NCI-H2196 (cell line): ENCODE measurements around the gene KRT14.
"Not testable (repeated sequence)": the region's sequence is repeated elsewhere in the genome, so short reads cannot be mapped to it uniquely, and the experiment has no call there.

Source experiments
- DNase-seq: peaks from one replicate; lab custom pipeline; 2025; ENCODE audit not compliant: unreplicated experiment; lab: John Stamatoyannopoulos, UW

The KRT14 gene

DNA sequence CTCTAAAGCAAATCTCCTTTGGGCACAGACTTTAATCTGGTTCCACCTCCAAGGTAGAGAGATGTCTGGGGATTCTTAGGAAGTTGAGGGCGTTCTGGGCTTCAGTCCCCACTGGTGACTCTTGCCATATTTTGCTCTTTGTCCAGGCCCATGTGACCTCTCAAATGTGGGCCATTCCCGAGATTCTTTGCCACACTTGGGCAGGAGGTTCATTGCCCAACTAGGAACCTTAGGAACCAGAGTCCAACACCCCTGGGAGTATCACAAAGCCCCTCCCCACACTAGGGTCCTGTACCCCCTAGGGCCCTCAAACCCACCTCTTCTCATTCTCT is 6.5 kb downstream of the KRT14 start:
- DNase-seq: no peak

DNA sequence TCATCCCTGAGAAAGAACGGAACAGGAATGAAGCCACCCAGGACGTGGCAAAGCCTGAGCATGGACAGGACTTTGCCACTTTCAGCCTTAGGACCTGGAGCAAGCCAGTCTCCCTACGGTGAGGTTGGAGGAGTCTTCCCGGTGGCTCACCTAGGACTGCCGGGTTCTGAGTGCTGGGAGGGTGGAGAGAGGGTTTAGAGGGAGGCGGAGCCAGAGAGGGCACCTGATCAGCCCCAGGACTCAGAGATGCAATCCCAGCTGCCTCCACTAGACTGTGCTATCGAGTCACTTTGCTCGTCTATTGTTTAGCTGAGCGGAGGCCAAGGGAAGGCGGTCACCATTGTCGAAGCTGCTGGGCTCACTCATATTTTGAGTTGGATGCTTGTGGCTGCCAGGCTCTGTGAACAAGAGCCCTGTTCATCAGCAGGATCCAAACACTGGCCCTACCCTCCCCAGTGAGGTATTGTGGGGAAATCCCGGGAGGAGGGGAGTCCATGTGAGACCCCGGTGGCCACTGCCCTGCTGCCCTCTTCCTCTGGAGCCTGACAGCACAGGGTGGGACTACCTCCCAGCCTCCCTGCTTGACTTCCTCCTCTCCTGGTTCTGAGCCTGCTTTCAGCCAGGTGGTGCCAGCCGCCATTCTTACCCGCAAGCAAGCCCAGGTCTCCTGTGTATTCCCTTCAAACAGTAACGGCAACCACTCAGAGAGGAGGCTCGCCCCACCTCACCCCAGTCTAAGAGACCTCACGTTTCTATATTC is 7.0 kb downstream of the KRT14 start:
- DNase-seq: peak; percentile 50

DNA sequence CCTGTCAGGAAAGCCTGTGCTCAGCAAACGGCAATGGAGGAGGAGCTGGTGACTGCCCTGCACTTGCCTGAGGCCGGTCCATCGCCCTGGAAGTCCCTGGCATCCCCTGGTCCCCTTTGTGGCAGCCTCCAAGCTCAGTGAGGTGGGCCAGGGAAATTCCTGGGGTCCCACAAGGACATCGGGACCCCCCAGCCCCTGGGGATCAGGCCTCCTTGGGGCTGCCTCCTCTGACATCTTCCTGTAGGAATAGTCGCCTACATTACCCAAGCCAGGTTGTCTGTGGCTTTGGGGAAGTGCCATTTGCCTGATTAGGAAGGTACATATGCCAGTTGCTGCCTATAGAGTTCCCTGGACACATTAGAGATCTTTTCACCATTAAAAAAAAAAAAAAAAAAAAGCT is 7.7 kb downstream of the KRT14 start:
- no peak for DNase-seq

DNA sequence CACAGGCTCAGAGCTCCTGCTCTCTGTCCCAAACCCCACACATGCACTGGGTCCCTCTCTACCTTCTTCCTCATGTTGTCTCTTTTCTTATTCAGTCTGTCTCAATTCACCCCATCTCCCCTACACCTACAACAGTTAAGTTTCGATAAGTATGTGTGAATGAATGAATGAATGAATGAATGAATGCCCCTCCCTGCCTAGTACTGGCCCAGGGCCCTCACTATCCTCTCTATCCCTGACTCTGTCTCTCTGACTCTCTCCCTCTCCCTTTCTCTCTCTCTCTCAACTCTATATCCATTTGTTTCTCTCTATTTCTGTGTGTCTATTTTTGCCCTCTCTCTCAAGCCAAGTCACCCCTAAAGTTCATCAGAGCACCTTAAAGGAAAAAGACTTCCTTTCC is 8.2 kb downstream of the KRT14 start:
- DNase-seq: no peak

DNA sequence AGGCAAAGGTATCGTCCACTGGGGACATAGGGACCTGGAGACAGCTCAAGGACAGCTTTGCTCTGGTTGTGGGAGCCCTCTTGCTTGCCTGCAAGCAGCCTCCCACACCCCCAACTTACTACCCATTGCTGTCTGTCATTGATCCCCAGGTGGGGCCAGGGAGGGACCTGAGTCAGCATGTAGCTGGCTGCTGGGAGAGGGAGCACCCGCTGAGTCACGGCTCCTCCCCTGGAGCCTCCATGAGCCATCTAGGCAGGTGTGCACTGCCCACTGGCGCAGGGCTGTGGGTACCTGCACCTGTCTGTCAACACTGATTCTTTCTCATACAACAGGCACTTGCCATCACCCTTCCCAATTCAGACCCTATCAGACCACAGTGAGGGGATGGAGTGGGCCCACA is 10.0 kb downstream of the KRT14 start:
- DNase-seq: not testable (repeated sequence)

DNA sequence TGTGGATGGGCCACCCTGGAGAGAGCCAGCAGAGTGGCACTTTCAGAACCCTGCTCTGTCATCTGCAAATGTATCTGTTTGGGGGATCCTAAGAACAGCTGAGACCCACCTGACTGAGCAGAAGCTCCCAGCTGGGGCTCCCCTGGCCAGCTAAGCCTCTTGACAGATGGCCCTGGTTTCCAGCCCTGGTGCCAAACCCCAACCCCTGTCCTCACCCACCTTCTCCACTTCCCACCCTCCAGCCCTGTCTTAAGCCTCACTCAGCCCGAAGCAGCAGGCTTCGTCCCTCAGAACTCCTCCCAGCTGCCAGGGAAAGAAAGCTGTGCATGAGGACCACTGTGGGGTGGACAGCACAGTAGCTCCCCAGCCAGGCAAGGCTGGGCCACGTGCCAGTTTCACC is 11.4 kb downstream of the KRT14 start:
- DNase-seq: no peak

DNA sequence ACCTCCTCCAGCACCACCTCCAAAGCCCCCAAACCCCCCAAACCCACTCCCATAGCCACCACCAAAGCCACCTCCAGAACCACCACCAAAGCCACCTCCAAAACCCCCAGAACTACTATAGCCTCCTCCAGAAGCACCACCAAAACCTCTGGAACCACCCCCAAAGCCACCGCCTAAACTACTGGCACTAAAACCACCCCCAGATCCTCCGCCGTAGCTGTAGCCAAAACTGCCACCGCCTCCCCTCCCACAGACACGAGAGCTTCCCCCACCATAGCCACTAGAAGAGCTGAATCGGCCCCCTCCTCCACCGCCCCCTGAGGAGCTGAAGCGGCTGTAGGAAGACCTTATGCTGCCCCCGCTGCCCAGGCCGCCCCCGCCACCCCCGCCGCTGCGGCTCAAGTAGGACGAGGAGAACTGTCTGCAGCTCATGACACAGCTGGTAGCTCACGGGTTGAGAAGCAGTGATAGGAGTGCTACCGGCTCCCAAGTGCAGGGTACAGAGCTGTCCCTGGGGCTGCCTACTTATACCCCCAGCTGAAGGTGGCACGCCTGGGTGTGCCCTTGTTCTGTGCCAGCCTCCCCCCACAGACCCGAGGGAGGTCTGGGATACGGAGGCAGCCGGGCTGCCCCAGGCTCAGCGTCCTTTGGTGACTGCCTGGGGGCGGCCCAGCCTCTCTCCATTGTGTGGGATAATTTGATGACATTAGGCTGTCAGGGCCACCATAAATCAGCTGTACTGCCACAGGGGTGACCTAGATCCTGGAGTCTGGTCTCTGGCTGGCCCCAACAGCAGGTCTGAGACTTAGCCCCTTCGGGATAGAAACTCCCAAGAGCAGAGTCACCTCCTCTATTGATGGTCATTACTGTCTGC is 14.9 kb downstream of the KRT14 start, which contains the start of gene KRT9:
Gene KRT9 (minus strand): TSS at position 499 of the 874 bp plus-strand sequence. CDS start 67 bp downstream, at position 432.
- DNase-seq: no peak

DNA sequence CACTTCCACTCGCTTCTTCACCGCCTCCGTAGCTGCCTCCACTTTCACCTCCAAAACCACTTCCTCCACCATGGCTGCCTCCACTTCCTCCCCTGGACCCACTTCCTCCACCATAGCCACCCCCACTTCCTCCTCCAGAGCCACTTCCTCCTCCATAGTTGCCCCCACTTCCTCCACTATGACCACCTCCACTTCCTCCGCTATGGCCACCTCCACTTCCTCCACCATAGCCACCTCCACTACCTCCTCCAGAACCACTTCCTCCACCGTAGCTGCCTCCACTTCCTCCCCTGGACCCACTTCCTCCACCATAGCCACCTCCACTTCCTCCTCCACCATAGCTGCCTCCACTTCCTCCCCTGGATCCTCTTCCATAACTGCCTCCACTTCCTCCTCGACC is 19.4 kb downstream of the KRT14 start:
- no peak for DNase-seq

DNA sequence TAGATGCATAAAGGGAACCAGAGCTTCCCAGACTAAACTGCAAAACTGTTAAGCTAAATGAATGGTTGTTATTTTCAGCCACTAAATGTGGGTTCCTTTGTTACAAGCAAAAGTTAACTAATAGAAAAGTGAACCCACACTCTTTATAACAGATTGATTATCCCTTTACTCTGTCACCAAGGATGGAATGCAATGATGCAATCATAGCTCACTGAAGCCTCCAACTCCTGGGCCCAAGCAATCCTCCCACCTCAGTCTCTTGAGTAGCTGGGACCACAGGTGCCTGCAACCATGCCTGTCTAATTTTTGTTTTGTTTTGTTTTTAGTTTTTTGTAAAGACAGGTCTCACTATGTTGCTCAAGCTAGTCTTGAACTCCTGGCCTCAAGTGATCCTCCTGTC is 21.4 kb downstream of the KRT14 start:
- no peak for DNase-seq

DNA sequence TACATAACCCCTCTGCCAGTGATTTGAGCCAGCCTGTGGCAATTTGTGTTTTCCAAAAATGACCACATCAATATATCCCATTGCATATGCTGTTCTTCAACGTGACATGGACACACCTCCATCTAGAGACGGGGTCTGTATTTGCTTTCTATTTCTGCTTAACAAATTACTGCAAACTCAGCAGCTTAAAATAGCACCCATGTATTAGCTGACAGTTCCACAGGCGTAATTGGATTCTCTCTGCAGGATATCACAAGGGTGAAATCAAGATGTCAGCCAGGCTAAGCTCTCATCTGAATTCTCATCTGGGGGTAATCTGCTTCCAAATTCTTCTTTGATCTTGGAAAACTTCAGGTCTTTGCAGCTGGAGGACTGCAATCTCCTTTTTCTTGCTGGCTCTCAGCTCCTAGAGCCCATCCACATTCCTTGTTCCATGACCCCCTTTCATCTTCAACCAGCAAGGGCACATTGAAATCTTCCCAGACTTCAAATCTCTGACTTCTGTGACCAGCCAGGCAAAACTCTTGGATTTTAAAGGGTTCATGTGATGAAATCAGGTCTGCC is 23.0 kb downstream of the KRT14 start:
- no peak for DNase-seq

DNA sequence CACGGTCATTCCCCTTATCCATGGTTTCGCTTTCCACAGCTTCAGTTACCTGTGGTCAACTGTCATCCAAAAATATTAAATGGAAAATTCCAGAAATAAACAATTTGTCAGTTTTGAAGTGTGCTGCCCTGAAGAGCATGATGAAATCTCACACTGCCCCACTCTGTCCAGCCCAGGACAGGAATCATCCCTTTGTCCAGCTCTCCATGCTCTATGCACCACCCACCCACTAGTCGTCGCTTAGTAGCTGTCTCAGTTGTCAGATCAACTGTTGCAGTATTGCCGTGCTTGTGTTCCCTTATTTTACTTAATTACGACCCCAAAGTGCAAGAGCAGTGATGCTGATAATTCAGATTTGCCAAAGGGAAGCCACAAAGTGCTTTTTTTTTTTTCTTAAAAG is 25.1 kb downstream of the KRT14 start:
- no peak for DNase-seq

DNA sequence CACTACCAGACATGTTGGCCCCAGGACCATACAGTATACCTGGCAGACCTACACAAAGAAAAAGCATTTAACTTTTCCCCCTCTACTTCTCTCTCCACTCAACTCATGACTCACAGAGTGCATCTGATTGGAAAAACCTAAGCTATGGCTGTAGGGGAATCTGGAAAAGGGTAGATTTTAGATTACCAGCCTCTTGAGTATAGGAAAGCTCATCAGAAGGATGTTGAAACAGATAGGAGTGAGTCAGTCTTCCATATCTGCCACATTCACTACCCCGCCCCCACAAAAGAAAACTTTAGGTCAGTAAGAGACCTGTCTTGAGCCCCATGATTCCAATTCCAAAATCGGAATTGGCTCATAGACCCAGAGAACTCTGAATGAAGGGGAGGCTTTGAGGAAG is 27.1 kb downstream of the KRT14 start:
- no peak for DNase-seq

DNA sequence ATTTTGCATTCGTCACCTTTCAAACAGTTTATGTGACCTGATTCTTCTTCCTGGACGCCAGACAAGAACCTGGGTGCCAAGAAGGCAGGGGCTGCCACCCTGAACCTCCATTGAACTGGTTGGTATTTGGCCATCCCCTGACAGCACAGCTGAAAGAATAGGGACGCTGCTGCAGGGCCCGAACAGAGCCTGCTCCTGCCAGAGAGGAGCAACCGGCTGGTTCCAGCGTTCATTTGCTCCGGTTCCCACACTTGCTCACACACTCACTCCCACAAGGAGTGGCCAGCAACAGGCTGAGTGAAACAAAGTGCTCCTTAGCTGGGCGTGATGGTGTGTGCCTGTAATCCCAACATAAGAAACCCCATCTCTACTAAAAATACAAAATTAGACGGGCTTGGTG is 29.8 kb downstream of the KRT14 start:
- DNase-seq: no peak

DNA sequence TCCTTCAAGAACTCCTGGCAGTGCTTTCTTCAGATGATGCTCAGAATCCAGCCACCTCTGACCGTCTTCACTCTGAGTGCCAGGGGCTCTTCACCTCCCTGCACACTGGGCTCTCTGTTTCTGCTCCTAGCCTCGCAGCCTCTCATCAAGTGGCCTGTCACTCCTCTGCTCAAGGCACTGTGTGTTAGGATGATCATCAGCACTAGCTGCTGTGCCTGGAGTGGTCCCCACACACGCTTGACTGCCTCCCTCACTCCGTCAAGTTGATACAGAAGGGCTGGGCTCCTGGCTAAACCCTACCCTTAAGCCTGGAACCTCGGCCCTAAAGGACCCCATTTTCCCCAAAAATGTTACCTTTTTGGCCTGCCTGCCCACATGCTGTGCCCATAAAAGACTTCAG is 30.4 kb downstream of the KRT14 start:
- DNase-seq: no peak

DNA sequence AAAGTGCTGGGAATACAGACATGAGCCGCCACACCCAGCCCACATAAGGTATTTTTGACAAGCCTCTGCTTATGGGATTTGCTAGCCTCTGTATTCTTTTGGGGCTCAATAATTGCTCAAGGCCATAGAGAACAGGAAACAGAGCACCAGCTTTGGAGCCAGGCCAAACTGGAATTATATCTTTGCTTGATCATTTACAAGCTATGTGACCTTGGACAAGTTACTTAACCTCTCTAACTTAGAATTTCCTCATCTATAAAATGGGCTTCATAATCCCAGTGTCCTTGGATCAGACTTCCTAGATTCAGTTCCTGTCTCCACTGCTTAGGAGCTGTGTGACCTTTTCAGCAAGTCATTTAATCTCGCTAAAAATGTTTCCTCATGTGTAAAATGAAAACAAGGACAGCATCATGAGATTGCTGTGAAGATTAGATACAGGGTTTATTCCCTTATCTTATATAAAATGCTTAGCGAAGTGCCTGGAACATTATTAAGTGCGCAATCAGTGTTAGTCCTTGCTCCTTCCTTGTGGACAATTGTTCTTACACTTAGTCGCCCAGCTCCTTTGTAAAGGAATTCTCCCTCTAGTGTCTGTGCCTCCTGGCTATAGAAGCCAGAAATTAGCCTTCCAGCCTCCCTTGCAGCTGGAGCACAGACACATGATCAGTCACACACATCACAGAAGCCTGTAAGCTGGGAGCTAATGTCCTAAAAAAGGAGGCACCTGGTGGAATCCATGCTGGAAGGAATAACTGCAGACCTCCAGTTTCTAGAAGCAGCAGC is 31.4 kb downstream of the KRT14 start:
- no peak for DNase-seq

DNA sequence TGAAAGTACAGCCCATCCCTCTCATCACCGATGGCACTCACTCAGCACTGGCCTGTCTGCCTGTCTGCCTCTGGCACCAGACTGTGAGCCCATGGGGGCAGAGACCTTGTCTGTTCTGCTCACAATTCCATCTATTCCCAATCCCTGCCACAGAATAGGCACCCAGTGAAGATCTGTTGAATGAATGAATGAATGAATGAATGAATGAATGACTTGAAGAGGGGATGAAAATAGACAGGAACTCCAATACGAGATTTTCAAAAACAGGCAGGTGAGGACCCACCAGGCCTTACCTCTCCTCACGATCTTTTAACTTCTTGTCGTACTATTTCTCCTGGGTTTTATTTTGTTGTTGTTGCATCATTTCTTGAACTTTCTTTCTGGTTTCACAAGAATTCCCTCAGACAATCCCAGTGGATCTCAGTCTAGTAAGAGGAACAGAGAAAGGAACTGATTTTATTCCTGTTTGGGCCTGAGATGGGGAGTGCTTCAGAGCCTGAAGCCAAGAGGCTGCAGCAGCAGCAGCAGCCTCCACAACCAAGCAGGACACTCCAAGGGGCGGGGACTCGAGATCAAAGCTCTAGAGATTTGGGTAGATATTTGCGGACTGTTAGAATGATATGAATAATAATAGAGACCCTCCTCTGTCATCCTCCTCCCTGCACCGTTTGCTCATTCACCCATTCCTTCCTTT is 32.6 kb downstream of the KRT14 start:
- DNase-seq: no peak

DNA sequence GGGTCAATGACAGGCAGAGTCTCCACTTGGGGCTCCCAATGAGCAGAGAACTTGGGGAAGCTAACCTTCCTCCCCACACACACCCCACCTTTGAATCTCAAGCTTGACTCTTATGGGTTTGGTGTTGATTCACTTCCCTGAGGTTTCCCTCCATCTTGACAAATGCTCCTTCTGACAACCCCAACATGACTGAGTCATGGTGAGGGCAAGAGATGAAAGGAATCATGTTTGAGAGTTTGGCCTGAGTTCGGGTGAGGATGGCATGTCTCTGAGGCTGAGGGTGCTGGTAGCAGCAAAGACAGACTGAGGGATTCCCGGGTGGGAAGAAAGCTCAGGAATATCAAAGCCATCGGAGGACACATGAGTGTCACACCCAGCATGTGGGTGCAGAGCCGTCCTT is 33.5 kb downstream of the KRT14 start:
- DNase-seq: no peak

DNA sequence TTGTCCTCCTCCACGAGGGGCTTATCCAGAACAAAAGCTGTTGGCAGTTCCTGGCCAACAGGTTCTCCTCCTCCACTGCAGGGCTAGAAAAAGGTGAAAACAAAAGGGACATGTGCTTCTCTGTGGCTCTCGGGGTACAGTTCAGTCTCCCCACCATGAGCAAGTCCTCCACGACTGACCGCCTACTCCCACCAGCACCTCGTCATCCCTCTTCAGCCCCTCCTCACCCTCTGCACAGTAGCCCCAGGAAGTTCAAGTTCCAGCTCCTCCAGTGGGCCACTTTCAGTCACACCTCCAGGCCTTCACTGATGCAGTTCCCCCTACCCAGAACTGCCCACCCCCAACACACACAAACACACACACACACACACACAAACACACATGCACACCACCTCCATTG is 34.2 kb downstream of the KRT14 start:
- no peak for DNase-seq

DNA sequence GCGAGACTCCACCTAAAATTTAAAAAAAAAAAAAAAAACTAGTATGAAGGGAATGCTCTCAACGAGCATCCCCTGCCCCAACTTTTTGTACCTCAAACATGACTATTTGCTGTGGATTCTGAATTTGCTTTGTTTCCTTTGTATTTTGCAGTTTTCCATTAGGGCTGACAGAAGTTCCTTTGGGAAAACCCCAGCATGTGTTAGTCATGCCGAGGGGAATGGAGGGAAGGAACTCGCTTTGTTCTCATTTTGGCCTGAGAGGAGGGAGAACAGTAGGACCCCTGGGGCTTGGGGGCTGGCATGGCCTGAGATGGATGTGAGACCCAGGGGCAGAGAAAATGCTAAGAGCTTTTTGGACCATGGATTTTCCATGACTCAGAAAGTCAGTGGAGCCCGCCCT is 35.3 kb downstream of the KRT14 start:
- DNase-seq: no peak

DNA sequence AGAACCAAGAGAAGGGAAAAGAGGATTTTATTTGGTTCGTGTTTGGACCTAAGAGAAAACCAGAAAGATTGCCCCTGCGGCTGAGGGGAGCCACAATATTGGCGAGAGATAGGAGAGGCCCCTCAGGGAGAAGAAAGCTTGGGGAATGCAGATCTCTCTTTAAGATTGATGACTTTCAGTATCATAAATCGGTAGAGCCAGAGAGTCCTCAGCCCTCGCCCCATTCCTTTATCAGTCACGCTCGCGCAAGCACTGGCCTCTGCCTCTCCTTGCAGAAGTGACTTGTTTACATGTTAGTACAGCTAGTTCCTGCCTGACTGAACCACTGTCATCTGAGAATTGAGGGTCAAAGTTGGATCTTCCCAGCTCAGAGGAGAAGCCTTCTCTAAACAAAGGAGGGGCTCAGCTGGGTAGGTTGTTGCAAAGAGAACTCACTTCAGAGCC is 37.1 kb downstream of the KRT14 start:
- DNase-seq: no peak
